HCT116 (cell line): ENCODE measurements around the gene CCDC154.

ENCODE experiments used
- CBX3 ChIP-seq: IDR thresholded peaks from 2 replicates; pipeline ENCODE4 v1.6.1; 2012; ENCODE audit warnings: low read depth
- EZH2 ChIP-seq: fragments of 200-600 bp; sonication (generic); IDR thresholded peaks from 2 replicates; pipeline ENCODE4 v1.6.1; 2017; ENCODE audit warnings: antibody characterized with exemption, mixed run types
- EZH2phosphoT487 ChIP-seq: fragments of 200-600 bp; IDR thresholded peaks from 2 replicates; pipeline ENCODE4 v1.6.1; 2018; ENCODE audit warnings: antibody characterized with exemption, borderline replicate concordance
- JUND ChIP-seq: IDR thresholded peaks from 2 replicates; pipeline ENCODE4 v1.6.1; 2012
- POLR2A ChIP-seq: IDR thresholded peaks from 2 replicates; pipeline ENCODE4 v1.7.0; 2011; ENCODE audit warnings: borderline replicate concordance; ENCODE audit not compliant: insufficient read depth, insufficient read length; ENCODE audit errors: extremely low read depth
- SIN3A ChIP-seq: IDR thresholded peaks from 2 replicates; pipeline ENCODE4 v1.6.1; 2012; ENCODE audit warnings: low read depth
- SP1 ChIP-seq: IDR thresholded peaks from 2 replicates; pipeline ENCODE4 v1.6.1; 2012; ENCODE audit warnings: low read depth
- SRF ChIP-seq: IDR thresholded peaks from 2 replicates; pipeline ENCODE4 v1.6.1; 2012; ENCODE audit warnings: low read depth
- YY1 ChIP-seq: IDR thresholded peaks from 2 replicates; pipeline ENCODE4 v1.6.1; 2011; ENCODE audit warnings: low read length, low read depth, moderate library complexity, mild to moderate bottlenecking; ENCODE audit not compliant: insufficient replicate concordance; ENCODE audit errors: extremely low read depth
- TF ChIP-seq, protein P1 (sequence below): IDR thresholded peaks from 2 replicates; pipeline ENCODE4 v1.6.1; 2012
- TF ChIP-seq, protein P2 (sequence below), 3 experiments: fragments of 200-600 bp in 1 of 3; sonication (generic) in 1 of 3; IDR thresholded peaks in 2 of 3; conservative IDR thresholded peaks in 1 of 3; 2 replicates each; pipeline ENCODE4 v1.5.1; 2012 to 2017; ENCODE audit warnings: low read depth in 2 of 3, low read length in 2 of 3, antibody characterized with exemption in 1 of 3, borderline replicate concordance in 1 of 3, control low read depth in 1 of 3, mild to moderate bottlenecking in 1 of 3, mixed read lengths in 1 of 3, mixed run types in 1 of 3, moderate library complexity in 1 of 3; ENCODE audit not compliant: insufficient read depth in 1 of 3
- TF ChIP-seq, protein P3 (sequence below): IDR thresholded peaks from 2 replicates; pipeline ENCODE4 v1.6.1; 2012; ENCODE audit warnings: low read depth

DNA sequence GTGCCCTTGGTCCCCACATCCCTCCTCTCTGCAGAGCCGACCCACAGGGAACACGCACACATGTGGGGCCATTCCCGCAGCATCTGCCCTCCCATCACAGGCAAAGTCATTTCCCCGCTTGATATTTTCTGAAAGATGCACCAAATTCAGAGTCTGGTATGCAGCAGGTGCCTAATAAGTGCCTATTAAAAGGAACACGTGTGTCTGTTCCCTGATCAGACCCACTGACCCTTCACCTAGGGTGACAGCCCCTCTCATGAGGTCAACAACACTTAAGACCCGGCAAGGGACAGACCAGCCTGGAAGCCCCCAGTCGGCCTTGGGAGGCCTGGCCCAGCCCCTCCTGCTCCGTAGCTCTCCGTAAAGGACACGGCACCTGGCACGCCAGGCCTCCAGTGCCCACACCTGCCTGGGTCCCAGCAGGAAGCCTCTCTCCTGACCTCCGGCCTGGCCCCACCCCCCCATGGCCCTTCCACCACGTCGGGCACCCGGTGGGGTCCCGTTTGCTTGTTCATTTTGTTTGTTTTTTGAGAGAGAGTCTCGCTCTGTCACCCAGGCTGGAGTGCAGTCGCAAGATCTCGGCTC lies 49.9 kb downstream of the CCDC154 start:
- TF ChIP-seq YY1 (no peak), EZH2 (no peak), SP1 (no peak), JUND (no peak), SRF (no peak), CBX3 (no peak), POLR2A (no peak), SIN3A (no peak), EZH2phosphoT487 (no peak)
- TF ChIP-seq, protein P1, sequence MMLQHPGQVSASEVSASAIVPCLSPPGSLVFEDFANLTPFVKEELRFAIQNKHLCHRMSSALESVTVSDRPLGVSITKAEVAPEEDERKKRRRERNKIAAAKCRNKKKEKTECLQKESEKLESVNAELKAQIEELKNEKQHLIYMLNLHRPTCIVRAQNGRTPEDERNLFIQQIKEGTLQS: no peak
- TF ChIP-seq, protein P2, sequence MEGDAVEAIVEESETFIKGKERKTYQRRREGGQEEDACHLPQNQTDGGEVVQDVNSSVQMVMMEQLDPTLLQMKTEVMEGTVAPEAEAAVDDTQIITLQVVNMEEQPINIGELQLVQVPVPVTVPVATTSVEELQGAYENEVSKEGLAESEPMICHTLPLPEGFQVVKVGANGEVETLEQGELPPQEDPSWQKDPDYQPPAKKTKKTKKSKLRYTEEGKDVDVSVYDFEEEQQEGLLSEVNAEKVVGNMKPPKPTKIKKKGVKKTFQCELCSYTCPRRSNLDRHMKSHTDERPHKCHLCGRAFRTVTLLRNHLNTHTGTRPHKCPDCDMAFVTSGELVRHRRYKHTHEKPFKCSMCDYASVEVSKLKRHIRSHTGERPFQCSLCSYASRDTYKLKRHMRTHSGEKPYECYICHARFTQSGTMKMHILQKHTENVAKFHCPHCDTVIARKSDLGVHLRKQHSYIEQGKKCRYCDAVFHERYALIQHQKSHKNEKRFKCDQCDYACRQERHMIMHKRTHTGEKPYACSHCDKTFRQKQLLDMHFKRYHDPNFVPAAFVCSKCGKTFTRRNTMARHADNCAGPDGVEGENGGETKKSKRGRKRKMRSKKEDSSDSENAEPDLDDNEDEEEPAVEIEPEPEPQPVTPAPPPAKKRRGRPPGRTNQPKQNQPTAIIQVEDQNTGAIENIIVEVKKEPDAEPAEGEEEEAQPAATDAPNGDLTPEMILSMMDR (IDR thresholded peaks at IDR 0.05 in 2 of 3, conservative IDR thresholded peaks at IDR 0.05 in 1 of 3; ENCODE audit: borderline replicate concordance in 1 of 3, insufficient read depth in 1 of 3, low read depth in 2 of 3, low read length in 2 of 3): no peak
- TF ChIP-seq, protein P3, sequence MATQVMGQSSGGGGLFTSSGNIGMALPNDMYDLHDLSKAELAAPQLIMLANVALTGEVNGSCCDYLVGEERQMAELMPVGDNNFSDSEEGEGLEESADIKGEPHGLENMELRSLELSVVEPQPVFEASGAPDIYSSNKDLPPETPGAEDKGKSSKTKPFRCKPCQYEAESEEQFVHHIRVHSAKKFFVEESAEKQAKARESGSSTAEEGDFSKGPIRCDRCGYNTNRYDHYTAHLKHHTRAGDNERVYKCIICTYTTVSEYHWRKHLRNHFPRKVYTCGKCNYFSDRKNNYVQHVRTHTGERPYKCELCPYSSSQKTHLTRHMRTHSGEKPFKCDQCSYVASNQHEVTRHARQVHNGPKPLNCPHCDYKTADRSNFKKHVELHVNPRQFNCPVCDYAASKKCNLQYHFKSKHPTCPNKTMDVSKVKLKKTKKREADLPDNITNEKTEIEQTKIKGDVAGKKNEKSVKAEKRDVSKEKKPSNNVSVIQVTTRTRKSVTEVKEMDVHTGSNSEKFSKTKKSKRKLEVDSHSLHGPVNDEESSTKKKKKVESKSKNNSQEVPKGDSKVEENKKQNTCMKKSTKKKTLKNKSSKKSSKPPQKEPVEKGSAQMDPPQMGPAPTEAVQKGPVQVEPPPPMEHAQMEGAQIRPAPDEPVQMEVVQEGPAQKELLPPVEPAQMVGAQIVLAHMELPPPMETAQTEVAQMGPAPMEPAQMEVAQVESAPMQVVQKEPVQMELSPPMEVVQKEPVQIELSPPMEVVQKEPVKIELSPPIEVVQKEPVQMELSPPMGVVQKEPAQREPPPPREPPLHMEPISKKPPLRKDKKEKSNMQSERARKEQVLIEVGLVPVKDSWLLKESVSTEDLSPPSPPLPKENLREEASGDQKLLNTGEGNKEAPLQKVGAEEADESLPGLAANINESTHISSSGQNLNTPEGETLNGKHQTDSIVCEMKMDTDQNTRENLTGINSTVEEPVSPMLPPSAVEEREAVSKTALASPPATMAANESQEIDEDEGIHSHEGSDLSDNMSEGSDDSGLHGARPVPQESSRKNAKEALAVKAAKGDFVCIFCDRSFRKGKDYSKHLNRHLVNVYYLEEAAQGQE: no peak
